SHP77 (cell line): Measurements from ENCODE around the gene PMP22.
"Not testable (repeated sequence)": the region's sequence is repeated elsewhere in the genome, so short reads cannot be mapped to it uniquely, and the experiment has no call there.

ENCODE experiments used
- DNase-seq, 2 experiments: peaks; one replicate each; lab custom pipeline; 2025; lab: John Stamatoyannopoulos, UW

Gene PMP22

GRCh38 chr17:15210247-15210646, 54.9 kb downstream of the PMP22 start:
- DNase-seq: no peak

GRCh38 chr17:15203062-15203461, 62.1 kb downstream of the PMP22 start:
- DNase-seq: not testable (repeated sequence)

- not testable (repeated sequence) for DNase-seq
Measured at GRCh38 chr17:15200574-15200973, 64.6 kb downstream of the PMP22 start.

- DNase-seq: no peak
Measured at GRCh38 chr17:15197229-15197628, 67.9 kb downstream of the PMP22 start.

- DNase-seq: no peak
Measured at GRCh38 chr17:15194859-15195277, 70.3 kb downstream of the PMP22 start.

GRCh38 chr17:15185625-15185991, 79.5 kb downstream of the PMP22 start:
- no peak for DNase-seq

- no peak for DNase-seq
Measured at GRCh38 chr17:15184872-15185624, 80.1 kb downstream of the PMP22 start.

- DNase-seq: no peak
Measured at GRCh38 chr17:15181816-15182215, 83.3 kb downstream of the PMP22 start.

- DNase-seq: no peak
Measured at GRCh38 chr17:15181333-15181732, 83.8 kb downstream of the PMP22 start.

- no peak for DNase-seq
Measured at GRCh38 chr17:15180121-15180561, 85.0 kb downstream of the PMP22 start.
